ENCODE data around the gene AKR1A1.

DNA sequence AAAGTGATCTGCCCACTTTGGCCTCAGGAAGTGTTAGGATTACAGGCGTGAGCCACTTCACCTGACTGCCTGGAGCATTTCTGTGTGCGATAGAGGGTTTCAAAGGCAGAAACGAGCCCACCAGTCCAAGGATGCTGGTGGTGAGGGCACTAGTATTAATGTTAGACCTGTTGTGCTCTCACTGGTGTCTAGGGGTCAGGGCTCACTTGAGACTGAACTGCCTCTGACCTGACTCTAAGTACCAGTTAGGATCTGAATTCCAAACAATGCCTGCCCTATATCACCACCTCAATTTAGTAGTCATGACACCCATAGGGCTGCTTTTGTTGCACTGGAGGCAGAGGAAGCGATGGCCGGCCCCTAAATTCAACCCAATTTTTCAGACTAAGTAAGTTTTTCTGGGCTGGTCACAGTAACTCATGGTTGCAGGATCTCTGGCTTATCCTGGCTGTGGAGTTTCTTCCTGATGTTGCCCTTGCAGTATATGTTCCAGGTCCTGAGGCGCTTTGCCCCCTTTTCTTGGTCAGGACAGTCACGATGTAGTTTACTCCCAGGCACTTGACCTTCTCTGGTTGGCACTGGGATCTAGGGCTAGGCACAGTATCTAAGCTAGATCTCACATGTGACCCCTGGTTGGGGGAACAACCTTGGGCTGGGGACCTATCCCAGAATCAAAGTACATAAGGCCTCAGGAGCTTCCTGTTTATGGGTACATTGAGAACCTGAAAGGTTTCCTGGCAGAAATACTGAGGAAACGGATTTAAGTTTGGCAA, 68.7 kb downstream of the AKR1A1 start:
- TF ChIP-seq CTCF (conservative IDR thresholded peaks at IDR 0.05; ENCODE audit: low read depth, low read length): no peak
- TF ChIP-seq EZH2 (IDR thresholded peaks at IDR 0.05; ENCODE audit: low read length, unreplicated experiment): no peak

Data from PC-3 (cell line).